DOHH2 (cell line): ENCODE results near the gene SLC47A2.

Experiments used
- H3F3A ChIP-seq: fragments of 200-600 bp; sonication (generic), shearing (Covaris generic); 2 replicates; pipeline ENCODE4 v1.6.0; 2016; ENCODE audit warnings: antibody characterized with exemption, mild to moderate bottlenecking; ENCODE audit not compliant: control insufficient read depth, insufficient read depth
- H3K27ac ChIP-seq: fragments of 200-600 bp; sonication (generic); 2 replicates; pipeline ENCODE4 v1.5.1; 2014; ENCODE audit warnings: low read depth, mild to moderate bottlenecking, low read length, moderate library complexity
- H3K27me3 ChIP-seq: fragments of 200-600 bp; sonication (generic); 2 replicates; pipeline ENCODE4 v1.6.1; 2014; ENCODE audit warnings: mild to moderate bottlenecking, low read length, mixed read lengths; ENCODE audit not compliant: control insufficient read depth
- H3K36me3 ChIP-seq: fragments of 200-600 bp; sonication (generic); 2 replicates; pipeline ENCODE4 v1.6.1; 2014; ENCODE audit warnings: mild to moderate bottlenecking, low read length, moderate library complexity, mixed read lengths; ENCODE audit not compliant: control insufficient read depth
- H3K4me1 ChIP-seq: fragments of 200-600 bp; sonication (generic); 2 replicates; pipeline ENCODE4 v1.6.1; 2014; ENCODE audit warnings: mild to moderate bottlenecking, low read length, mixed read lengths; ENCODE audit not compliant: control insufficient read depth
- H3K4me2 ChIP-seq: fragments of 200-600 bp; sonication (generic); 2 replicates; pipeline ENCODE4 v1.6.0; 2014; ENCODE audit warnings: mild to moderate bottlenecking, low read length, moderate library complexity
- H3K4me3 ChIP-seq: fragments of 200-600 bp; sonication (generic); 2 replicates; pipeline ENCODE4 v1.5.1; 2014; ENCODE audit warnings: mild to moderate bottlenecking, low read length, mixed read lengths
- H3K79me2 ChIP-seq: fragments of 200-600 bp; sonication (generic); 2 replicates; pipeline ENCODE4 v1.6.1; 2014; ENCODE audit warnings: mild to moderate bottlenecking, low read length, mixed read lengths; ENCODE audit not compliant: control insufficient read depth
- H3K9me2 ChIP-seq: fragments of 200-600 bp; sonication (generic); replicated peaks from 2 replicates; pipeline ENCODE4 v1.6.1; 2014; ENCODE audit warnings: mild to moderate bottlenecking, low read length, mixed read lengths; ENCODE audit not compliant: control insufficient read depth
- H3K9me3 ChIP-seq: fragments of 200-600 bp; sonication (generic); 2 replicates; pipeline ENCODE4 v1.6.1; 2014; ENCODE audit warnings: antibody characterized with exemption, low read length, mixed read lengths; ENCODE audit not compliant: control insufficient read depth, insufficient read depth
- H4K20me1 ChIP-seq: fragments of 200-600 bp; sonication (generic); 2 replicates; pipeline ENCODE4 v1.6.0; 2014; ENCODE audit warnings: low read depth, mild to moderate bottlenecking, antibody characterized with exemption, low read length, moderate library complexity; ENCODE audit not compliant: control insufficient read depth, insufficient read depth
- CTCF ChIP-seq: fragments of 200-600 bp; sonication (generic); IDR thresholded peaks from one replicate; pipeline ENCODE4 v1.5.1; 2014; ENCODE audit warnings: antibody characterized with exemption, mild to moderate bottlenecking, low read depth, low read length; ENCODE audit not compliant: poor library complexity, severe bottlenecking
- EZH2phosphoT487 ChIP-seq: fragments of 200-600 bp; sonication (generic); IDR thresholded peaks from 2 replicates; pipeline ENCODE4 v1.6.1; 2017; ENCODE audit warnings: borderline replicate concordance, mild to moderate bottlenecking, antibody characterized with exemption, low read length, moderate library complexity, mixed read lengths

SLC47A2 gene

GRCh38 chr17:19753051-19753509 is 36.7 kb upstream of the SLC47A2 start:
- TF ChIP-seq EZH2phosphoT487 (no peak), CTCF (no peak)
- Histone ChIP-seq H3K27me3 (peaks cover 8% of the 10 kb centered on the region; the same call in 1 of the 2 replicates), H3K9me2 (no peaks in the 10 kb centered on the region), H3K36me3 (no peaks in the 10 kb centered on the region), H3K4me2 (no peak overlapping the region), H4K20me1 (no peaks in the 10 kb centered on the region), H3F3A (no peaks in the 10 kb centered on the region), H3K27ac (no peak overlapping the region), H3K4me3 (no peak overlapping the region), H3K79me2 (no peaks in the 10 kb centered on the region), H3K9me3 (no peaks in the 10 kb centered on the region), H3K4me1 (peaks cover 4% of the 10 kb centered on the region; the same call in 1 of the 2 replicates)

- no peaks in the 10 kb centered on the region for H3K36me3 ChIP-seq
- no peak overlapping the region for H3K4me2 ChIP-seq
- H3K9me2 ChIP-seq, result no peaks in the 10 kb centered on the region
- H3K27me3 ChIP-seq, result peaks cover 8% of the 10 kb centered on the region; the same call in 1 of the 2 replicates
- no peaks in the 10 kb centered on the region for H3K79me2 ChIP-seq
- H3K9me3 ChIP-seq, result no peaks in the 10 kb centered on the region
- H3K4me1 ChIP-seq, result peaks cover 4% of the 10 kb centered on the region; the same call in 1 of the 2 replicates
- no peak overlapping the region for H3K27ac ChIP-seq
- H4K20me1 ChIP-seq, result no peaks in the 10 kb centered on the region
- no peaks in the 10 kb centered on the region for H3F3A ChIP-seq
- H3K4me3 ChIP-seq, result no peak overlapping the region
- TF ChIP-seq CTCF (no peak), EZH2phosphoT487 (no peak)
Observed at GRCh38 chr17:19752216-19753050, 36.0 kb upstream of the SLC47A2 start.

- Histone ChIP-seq H3K9me2 (no peaks in the 10 kb centered on the region), H3K79me2 (no peaks in the 10 kb centered on the region), H3K4me2 (no peak overlapping the region), H4K20me1 (no peaks in the 10 kb centered on the region), H3K36me3 (no peaks in the 10 kb centered on the region), H3K4me1 (peaks cover 4% of the 10 kb centered on the region; the same call in 1 of the 2 replicates), H3F3A (no peaks in the 10 kb centered on the region), H3K27ac (no peak overlapping the region), H3K9me3 (no peaks in the 10 kb centered on the region), H3K27me3 (peaks cover 6% of the 10 kb centered on the region; the same call in 1 of the 2 replicates), H3K4me3 (no peak overlapping the region)
- no peak for TF ChIP-seq CTCF
- TF ChIP-seq EZH2phosphoT487, result no peak
Observed at GRCh38 chr17:19750835-19751234, 34.5 kb upstream of the SLC47A2 start.
